H7 (cell line): ENCODE data around the gene ROPN1. TPM values are rescaled to one million over a fixed set of nuclear protein-coding genes. Genes with fewer than 3 reads are reported as not detected.
"Not testable (repeated sequence)": the region's sequence is repeated elsewhere in the genome, so short reads cannot be mapped to it uniquely, and the experiment has no call there.

Experiments used
- DNase-seq: peaks from one replicate; pipeline ENCODE4 v3.0.0; 2012
- H3K27me3 ChIP-seq: 2 replicates; pipeline ENCODE4 v1.6.0; 2011; ENCODE audit warnings: mild to moderate bottlenecking, low read length; ENCODE audit not compliant: control insufficient read depth, insufficient read depth
- H3K36me3 ChIP-seq: replicated peaks from 2 replicates; pipeline ENCODE4 v1.5.1; 2011; ENCODE audit warnings: low read length; ENCODE audit not compliant: control insufficient read depth, insufficient read depth
- H3K4me3 ChIP-seq: 2 replicates; pipeline ENCODE4 v1.5.1; 2011; ENCODE audit warnings: low read depth, mild to moderate bottlenecking, control low read depth, low read length, moderate library complexity; ENCODE audit not compliant: insufficient read depth
- total RNA-seq: library from RNA; depleted of rRNA; stranded (reverse); fragments of >200 nt; shearing (Covaris generic); gene quantifications from 2 replicates; pipeline ENCODE4 v1.2.3, GENCODE V29; 2014

The ROPN1 gene
- total RNA-seq, 1 experiment from 2014 or later: not detected

DNA sequence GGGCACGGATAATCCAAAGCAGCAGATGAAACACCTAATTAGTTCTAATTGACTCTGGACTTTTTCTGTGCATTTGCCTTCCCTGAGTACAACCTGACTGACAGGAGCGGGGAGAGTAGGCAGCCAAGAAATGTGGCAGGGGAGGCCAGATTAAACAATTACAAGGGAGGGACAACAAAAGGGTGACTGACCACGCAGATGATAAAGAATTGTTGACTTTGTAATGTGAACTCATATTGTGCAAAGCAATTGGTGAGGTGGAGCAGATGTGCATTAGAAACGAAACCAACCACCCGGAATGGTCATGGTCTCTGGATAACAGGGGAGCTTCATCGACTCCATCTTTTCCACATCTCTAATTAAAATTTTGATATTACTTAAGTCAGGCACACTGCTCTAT is 25.6 kb upstream of the ROPN1 start:
- not testable (repeated sequence) for H3K4me3 ChIP-seq, H3K36me3 ChIP-seq, DNase-seq, H3K27me3 ChIP-seq

DNA sequence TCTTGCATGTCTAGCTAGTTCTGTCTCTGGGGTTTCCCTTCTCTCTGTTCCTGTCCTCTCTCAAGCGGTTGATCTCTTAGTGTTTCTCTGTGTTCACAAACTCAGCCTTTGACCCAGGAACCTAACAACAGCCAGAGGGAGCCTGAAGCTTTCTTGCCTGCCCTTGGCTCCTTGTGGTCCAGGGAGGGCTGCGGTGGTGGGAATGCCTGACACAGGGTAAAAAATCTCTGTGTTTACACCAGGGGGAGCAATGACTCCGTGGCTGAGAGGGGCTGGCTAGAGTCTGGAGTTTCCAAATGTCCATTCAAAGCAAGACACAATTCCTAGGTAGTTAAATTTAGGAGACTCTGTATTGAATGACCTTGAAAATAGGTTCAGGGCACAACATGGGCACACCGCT is 24.6 kb upstream of the ROPN1 start:
- H3K36me3 ChIP-seq, H3K27me3 ChIP-seq, H3K4me3 ChIP-seq: not testable (repeated sequence)
- peak; percentile 44 for DNase-seq

DNA sequence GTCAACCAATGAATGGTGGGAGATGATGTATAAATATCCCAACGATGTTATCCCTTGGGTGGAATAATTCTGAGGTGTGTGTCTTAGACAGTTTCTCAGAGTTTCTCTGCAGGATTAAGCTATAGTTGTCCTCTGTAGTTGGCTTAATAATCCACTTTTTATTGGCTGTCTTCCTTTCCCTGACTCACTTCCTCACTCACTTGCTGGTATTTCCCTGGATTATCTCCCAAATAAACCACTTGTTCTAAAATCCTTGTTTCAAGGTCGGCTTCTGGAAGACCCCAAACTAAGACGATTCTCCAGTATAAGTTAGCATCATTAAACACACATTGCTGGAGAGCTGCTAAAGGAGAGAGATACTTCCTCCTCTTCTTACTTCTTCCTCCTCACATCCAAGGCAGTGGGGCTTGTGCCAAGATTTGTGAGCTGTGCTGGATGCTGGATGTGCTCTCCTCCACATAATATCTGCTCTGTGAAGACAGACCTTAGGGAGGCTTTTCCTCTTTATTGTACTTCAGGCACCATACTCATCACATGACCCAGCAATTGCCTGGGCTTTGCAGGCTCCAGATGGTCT is 22.5 kb upstream of the ROPN1 start:
- no peak for DNase-seq
- H3K27me3 ChIP-seq: no peaks in the 10 kb centered on the region
- H3K4me3 ChIP-seq: no peak overlapping the region
- no peaks in the 10 kb centered on the region for H3K36me3 ChIP-seq

DNA sequence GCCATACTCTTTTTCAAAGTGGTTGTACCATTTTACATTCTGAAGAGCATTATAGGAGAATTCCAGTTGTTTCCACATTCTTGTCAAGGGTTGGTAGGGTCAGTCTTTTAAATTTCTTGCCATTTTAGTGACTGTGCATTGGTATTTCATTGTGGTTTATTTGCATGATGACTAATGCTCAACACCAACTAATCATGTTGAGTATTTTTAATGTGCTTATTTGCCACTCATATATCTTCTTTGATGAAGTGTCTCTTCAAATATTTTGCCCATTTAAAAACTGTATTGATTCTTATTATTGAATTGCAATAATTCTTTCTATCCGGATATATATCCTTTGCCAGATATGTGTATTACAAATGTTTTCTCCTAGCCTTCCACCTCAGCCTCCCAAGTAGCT is 16.4 kb upstream of the ROPN1 start:
- H3K4me3 ChIP-seq, DNase-seq, H3K27me3 ChIP-seq, H3K36me3 ChIP-seq: not testable (repeated sequence)

DNA sequence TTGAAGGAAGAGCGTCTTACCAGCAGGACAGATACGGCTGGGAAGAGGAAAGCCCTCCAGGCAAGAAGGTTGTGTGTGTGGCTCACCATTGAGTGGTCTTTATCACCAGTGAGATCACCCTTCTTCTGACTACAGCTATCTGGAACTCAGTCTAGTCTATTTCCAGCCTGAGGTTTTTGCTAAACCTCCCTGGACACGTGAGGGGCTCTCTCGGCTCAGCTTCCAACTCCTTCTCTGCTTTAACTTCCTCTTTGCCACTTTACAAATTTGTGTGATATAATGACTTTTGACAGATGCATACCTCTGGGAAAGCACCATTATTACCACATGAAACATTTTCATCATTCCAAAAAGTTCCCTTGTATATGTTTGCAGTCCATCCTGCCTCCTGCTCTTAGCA is 15.3 kb upstream of the ROPN1 start:
- DNase-seq: no peak
- Histone ChIP-seq H3K27me3 (no peaks in the 10 kb centered on the region; the same call in 1 of the 2 replicates), H3K36me3 (no peaks in the 10 kb centered on the region), H3K4me3 (no peak overlapping the region)

DNA sequence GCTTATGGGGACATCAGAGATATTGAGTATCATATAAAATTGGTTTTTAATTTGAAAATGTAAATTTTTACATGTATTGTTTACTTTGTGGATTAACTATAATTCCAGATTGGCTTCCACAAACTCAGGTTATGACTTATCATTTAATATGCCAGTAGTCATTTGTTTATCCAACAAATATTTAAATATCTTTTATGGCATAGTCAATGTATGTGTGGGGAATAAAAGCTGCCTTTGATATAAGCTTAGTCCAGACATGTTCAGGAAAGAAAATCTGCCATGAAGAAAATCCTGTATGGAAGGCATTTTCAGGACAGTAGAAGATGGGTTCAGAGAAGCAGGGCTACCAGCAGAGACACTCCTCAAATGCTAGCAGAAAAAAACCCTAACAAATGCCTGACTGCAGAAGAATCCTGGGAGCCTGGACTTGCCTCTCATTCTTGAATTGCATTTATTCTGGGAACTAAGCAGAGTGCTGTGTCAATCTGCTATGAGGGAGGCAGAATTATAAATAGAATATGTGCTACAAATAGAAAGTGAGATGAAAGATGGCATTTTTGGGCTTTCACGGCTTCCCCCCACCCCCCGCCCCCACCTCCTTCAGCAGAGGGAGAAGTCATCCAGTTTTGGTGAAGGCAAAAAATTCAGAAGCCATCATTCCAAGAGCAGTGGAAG is 10.6 kb upstream of the ROPN1 start:
- not testable (repeated sequence) for H3K27me3 ChIP-seq, DNase-seq, H3K36me3 ChIP-seq, H3K4me3 ChIP-seq

- H3K27me3 ChIP-seq, H3K36me3 ChIP-seq, H3K4me3 ChIP-seq, DNase-seq: not testable (repeated sequence)
Measured at GRCh38 chr3:124001366-124001765, 9.4 kb upstream of the ROPN1 start.

DNA sequence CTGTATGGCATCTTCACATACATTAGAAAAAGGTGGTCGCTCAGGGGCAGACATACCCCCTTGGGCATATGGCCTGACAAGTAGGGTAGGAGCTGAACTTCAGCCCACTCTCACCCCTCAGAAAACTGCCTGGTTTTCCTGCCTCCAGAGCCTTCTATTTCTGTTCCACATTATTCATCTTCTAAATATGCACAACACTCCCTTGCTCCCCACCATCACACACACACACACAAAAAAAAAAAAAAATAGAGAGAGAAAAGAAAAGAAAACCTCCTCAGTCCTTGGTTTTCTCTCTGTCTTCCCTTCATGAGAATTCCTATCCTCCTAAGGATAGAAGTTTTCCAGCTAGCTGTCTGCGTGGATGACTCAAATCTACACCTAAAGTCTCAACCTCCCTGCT is 5.6 kb upstream of the ROPN1 start:
- H3K36me3 ChIP-seq: no peaks in the 10 kb centered on the region
- no peak overlapping the region for H3K4me3 ChIP-seq
- H3K27me3 ChIP-seq: peaks cover 20% of the 10 kb centered on the region
- no peak for DNase-seq

GRCh38 chr3:123993818-123994217 is 1.9 kb upstream of the ROPN1 start:
- Histone ChIP-seq H3K4me3 (no peak overlapping the region), H3K27me3 (peaks cover 36% of the 10 kb centered on the region), H3K36me3 (no peaks in the 10 kb centered on the region)
- DNase-seq: no peak

DNA sequence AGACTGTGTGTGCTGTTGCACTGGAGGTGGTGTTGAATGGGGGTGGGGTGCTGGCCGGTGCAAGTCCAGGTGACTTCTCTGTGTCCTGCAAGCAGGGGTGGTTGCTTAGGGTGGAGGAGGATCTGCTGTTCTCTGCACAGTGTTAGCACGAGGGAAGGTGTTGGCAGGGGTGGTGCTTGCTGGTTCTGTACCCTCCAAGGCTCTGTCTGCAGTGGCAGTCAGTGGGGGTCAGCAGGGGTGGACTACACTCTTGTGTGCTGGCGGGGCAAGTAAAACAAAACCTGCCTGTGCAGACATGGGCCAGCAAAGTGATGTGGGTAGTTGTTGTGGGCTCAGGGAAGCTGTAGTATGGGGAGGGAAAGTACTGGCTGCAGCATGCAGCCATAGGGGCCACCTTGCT is 5.5 kb downstream of the ROPN1 start:
- Histone ChIP-seq H3K27me3 (peaks cover 16% of the 10 kb centered on the region), H3K36me3 (no peaks in the 10 kb centered on the region)
- no peak for DNase-seq

DNA sequence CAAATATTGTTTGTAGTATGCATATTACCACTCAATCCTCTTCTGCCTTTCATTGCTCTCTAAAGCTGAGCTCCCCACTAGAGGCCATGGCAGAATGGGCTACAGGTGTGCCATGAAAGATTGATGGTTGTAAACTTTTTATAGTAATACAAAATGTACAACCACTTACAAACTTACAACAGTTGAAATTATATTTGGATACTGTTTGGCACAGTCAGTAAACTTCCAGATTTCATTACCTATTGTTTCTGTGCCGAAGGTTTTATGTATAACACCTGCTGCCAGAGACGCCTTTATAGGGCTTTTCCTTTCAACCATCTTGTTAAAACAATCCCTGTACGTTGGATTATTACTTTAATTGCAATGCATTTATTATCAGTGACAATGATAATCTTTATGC is 7.0 kb downstream of the ROPN1 start:
- Histone ChIP-seq H3K36me3 (no peaks in the 10 kb centered on the region), H3K4me3 (no peak overlapping the region), H3K27me3 (peaks cover 11% of the 10 kb centered on the region)
- no peak for DNase-seq

More for the DNA sequence above, 5.5 kb downstream of the ROPN1 start:
- no peak overlapping the region for H3K4me3 ChIP-seq

DNA sequence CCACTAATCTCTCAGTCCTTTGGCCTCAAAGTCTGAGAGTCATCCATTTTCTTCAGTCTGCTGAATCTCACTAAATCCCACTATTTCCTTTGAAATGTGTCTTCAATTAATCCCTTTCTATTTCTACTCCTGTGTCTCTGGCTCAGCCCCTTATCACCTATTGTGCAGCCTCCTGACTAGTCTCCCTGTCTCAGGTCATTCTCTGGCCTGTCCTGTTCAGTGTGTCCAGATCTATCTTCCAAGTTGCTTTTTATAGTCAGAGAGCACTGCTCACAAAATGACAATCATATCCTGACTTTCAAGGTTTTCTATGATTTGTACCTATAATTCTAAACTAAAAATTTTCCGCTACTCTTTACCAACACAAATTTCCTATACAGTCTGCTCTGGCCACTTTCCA is 7.6 kb downstream of the ROPN1 start:
- peaks cover 10% of the 10 kb centered on the region; the same call in 1 of the 2 replicates for H3K27me3 ChIP-seq
- no peak for DNase-seq
- H3K36me3 ChIP-seq: no peaks in the 10 kb centered on the region
- H3K4me3 ChIP-seq: no peak overlapping the region

GRCh38 chr3:123981317-123981716 is 10.6 kb downstream of the ROPN1 start:
- H3K27me3 ChIP-seq, H3K4me3 ChIP-seq, DNase-seq, H3K36me3 ChIP-seq: not testable (repeated sequence)

GRCh38 chr3:123980539-123980938 is 11.4 kb downstream of the ROPN1 start:
- Histone ChIP-seq H3K4me3 (no peak overlapping the region), H3K36me3 (no peaks in the 10 kb centered on the region), H3K27me3 (peaks cover 6% of the 10 kb centered on the region; the same call in 1 of the 2 replicates)
- DNase-seq: no peak

GRCh38 chr3:123979525-123980501 is 12.1 kb downstream of the ROPN1 start:
- H3K4me3 ChIP-seq: peak overlapping the region; percentile 37
- DNase-seq: peak; percentile 14
- H3K27me3 ChIP-seq: not testable (repeated sequence)

More at GRCh38 chr3:123979525-123980501, 12.1 kb downstream of the ROPN1 start:
- H3K36me3 ChIP-seq: not testable (repeated sequence)
